OCI-LY1 (cell line): ENCODE measurements around the gene BDH1.

Source experiments
- CTCF ChIP-seq: fragments of 200-600 bp; sonication (generic), shearing (Covaris generic); IDR thresholded peaks from 2 replicates; pipeline ENCODE4 v1.5.1; 2017; ENCODE audit warnings: mild to moderate bottlenecking, antibody characterized with exemption, low read length, moderate library complexity, mixed read lengths
- EZH2 ChIP-seq: fragments of 200-600 bp; sonication (generic), shearing (Covaris generic); IDR thresholded peaks from 2 replicates; pipeline ENCODE4 v1.8.0; 2017; ENCODE audit warnings: borderline replicate concordance, mixed run types, mild to moderate bottlenecking, antibody characterized with exemption, low read length, moderate library complexity, mixed read lengths

GRCh38 chr3:197505796-197506548 lies 49.8 kb downstream of the BDH1 start:
- TF ChIP-seq CTCF = no peak
- TF ChIP-seq EZH2 = no peak
